ENCODE data around the gene CEP170B.
"Not testable (repeated sequence)": the region's sequence is repeated elsewhere in the genome, so short reads cannot be mapped to it uniquely, and the experiment has no call there.

CEP170B gene

DNA sequence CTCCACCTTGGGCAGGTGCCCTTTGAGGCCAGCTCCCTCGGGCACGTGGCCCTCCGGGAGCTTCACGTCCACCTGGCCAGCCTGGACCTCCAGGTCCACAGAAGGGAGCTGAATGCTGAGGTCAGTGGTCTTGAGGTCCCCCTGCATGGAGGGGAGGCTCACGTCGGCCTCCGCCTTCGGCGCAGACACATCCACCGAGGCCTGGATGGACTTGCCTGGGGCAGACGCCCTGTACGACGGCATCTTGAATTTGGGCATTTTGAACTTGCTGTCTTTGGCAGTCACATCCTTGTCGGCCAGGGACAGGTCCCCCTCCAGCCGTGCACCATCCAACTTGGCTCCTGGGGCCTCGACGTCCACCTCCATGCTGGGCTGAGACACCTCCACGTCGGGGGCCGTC is 80.2 kb downstream of the CEP170B start:
- H3K4me3 ChIP-seq (ENCODE audit: low read depth, low read length); DNase-seq (ENCODE audit: low read depth): not testable (repeated sequence)

Measured in GM12865 (cell line).